ENCODE data around the gene TBX1. TPM values are rescaled to one million over a fixed set of nuclear protein-coding genes. Genes with fewer than 3 reads are reported as not detected.
"Not testable (repeated sequence)": the region's sequence is repeated elsewhere in the genome, so short reads cannot be mapped to it uniquely, and the experiment has no call there.

TBX1 gene
- total RNA-seq, 1 donor from 2014 or later, result not detected

DNA sequence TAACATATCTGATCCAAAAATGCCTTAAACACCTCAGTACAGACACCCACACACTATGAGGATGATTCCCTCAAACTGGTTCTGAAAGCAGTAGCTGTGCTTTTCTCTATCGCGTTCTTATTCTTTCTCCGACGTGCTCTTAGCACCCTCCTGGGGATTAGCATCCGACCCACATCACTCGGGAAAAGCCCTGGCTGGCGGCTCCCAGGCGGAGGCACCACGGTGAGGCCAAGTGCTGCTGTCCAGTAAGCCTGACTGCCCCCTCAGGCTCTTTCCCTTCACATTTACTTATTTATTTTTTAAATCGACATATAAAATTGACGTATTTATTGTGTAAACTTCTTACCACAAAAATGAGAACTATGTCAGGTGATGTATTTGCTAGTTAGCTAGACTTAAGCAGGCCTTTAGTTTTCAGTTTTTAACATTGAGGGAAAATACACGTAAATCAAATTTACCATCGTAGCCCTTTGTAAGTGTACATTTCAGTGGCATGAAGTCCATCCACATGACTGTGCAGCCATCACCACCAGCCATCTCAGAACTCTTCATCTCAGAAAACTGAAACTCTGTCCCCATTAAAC, 19.2 kb downstream of the TBX1 start:
- DNase-seq (ENCODE audit: low spot score), result no peak

DNA sequence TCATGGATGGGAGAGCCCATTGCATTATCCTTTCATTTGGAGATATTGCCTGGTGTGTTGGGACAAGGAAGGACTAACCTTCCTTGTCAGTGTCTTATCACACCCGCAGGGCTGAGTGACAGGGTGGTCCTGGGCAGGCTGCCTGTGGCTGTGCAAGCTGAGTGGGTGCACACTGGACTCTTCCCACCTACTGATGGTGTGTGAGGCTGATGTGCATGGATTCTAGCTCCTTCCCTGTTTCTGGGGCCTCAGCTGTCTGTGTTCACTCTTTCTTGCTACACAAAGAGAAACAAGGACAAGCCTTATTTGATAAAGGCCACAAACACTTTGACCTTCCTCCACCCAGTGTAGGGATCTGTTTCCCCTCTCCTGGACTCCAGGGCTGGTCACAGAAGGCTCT, 22.0 kb downstream of the TBX1 start:
- DNase-seq (ENCODE audit: low spot score), result no peak

DNA sequence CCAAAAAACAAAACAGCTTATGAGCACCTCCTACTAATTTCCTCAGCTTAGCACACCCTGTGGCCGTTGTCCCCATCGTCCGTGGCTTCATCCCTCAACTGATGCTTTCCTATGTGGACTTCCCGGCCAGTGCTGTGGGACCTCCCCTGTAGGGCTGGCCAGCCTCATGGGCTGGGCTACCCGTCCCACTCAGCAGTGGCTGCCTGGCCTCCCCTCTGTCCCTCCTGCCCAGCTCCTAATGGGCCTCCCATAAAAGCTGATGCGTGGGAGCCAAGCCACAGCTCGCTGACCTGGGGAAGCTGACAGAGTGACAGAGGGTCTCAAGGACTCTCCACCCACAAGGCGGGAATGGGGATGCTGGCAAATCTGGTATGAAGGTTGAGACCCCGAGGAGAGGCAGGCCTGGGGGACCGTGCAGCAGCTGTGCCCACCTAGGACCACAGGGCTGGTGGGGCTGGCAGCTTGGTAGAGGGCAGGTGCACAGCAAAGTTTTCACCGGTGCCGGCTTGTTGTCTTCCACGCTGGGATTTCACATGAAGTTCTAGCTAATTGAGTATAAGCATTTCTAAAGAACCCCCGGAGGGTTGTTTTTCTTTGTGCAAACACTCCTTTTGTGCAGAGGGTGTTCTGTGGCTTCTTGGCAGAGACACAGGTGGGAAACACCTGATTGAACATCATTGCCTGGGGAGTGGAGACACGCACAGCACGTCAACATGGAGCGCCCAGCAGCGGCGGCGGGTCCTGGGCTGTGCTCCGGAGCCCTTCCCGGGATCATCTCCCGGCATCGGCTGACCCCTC, 23.2 kb downstream of the TBX1 start:
- no peak for DNase-seq (ENCODE audit: low spot score)

DNA sequence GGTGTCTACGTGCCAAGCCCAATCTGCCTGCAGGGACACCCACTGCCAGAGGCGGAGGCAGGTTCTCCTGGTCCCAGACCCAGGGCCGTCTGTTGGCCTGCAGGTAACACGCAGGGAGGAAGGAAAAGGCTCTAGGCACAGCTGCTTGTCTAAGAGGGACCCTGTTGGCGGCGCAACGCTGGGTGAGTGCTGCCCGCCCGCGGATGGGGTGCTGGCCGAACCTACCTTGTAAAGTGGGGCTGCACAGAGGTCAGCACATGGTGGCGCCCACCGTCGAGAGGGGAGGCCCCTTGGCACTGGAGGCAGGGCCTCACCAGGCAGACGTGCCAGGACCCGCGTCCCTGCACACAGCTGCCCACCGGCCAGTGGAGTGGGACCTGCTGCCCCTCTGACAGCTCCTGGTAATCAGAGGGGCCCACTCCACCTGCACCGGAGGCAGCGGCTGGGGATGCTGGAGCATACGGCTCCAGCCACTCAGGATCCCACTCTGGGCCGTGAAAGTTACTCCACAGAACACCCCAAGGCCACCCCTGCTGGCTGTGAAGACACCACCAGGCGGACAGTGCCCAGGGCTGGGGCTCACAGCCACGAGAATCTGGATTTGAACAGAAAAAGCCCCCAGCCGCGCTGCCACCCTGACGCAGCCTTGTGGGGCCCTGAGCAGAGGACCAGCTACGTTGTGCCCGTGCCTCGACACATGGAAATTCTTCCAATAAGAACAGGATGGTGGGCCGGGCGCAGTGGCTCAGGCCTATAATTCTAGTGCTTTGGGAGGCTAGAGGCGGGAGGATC, 24.0 kb downstream of the TBX1 start:
- DNase-seq (ENCODE audit: low spot score), result no peak

DNA sequence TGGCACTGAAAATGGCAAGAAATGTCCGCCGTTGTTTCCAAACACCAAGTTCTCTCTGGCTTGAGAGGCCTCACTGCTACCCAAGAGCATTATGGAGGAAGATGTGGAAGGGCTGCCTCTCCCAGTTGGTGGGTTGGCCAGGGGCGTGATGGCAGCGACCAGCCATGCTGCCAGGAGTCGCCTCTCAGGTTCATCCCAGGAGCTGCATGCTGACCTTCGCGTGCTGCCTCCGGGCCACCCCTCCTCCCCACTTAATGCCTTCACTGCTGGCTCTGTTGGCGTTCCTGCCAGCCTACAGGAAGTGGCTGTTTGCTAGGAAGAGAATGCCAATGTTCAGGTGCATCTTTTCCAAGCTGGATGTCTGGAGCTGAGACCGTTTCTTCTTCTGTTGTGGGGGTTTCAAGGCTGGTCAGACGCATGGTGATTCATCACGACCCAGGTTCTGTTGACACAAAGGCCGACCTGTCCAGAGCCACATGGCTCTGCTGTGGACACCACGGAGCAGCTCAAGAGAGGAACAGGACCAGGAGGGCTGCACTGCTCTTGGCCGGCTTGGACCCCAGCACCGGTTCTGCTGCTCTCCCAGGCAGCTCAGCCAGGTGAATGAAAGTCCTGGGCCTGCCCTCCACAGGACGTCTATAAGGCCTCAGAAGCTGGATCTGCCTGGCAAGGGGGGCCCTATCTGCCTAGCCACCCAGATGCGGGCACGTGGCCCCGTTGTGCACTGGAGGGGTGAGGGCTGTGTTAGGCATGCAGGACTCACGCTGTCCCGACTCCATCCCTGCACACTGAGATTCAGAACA, 25.1 kb downstream of the TBX1 start:
- DNase-seq (ENCODE audit: low spot score), result no peak

DNA sequence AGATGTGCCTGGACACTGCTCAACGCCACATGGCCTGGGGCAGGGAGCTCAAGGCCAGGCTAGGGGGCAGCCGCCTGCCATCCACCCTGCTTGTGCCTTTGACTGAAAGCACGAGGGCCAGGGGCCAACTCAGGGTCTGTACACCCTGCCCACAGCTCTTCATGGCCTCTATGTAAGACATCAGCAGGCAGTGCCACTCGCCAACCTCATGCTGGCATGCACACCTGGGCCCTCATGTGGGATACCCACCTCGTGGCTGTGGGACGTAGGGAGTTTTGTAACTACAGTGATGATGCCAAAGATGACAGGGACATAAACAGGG, 25.6 kb downstream of the TBX1 start:
- DNase-seq (ENCODE audit: low spot score), result no peak

DNA sequence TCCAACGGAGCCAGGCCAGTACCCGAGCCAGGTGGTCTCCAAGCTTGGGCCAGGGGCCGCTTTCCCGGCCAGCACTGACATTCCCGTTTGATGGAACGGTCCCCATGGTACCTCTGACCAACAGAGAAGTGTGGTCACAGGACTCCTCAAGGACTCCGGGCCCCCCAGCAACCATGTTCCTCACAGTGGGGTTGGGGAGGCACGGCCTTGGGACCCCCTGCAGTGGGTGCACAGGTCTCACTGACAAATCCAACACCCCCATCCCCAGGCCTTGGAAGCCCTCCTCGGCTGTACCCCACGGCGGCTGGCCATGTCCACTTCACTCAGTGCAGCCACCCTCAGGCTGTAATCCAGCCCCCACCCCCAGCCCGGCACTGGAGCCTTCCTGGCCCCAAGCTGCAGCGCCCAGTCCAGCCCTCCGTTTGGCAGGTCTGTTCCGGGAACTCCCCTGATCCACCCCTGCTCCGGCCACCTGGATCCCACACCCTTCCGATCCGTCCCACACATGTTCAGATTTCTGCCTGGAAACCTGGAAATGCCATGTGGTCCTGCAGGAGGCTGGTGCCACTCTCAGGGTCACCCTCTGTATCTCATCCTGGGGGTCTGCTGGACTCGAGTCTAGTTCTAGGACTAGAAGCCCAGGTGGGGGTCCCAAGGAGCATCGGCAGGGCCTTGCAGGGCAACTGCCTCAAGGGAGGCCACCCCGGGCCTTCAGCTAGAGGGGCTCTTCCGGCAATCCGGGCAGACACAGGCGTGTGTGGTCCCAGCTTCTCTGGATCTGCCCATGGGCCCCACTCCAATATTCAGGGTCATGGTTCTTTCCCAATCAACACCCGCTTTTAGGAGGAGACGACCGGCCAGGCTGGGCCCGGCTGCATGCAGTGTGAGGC, 26.6 kb downstream of the TBX1 start:
- no peak for DNase-seq (ENCODE audit: low spot score)

DNA sequence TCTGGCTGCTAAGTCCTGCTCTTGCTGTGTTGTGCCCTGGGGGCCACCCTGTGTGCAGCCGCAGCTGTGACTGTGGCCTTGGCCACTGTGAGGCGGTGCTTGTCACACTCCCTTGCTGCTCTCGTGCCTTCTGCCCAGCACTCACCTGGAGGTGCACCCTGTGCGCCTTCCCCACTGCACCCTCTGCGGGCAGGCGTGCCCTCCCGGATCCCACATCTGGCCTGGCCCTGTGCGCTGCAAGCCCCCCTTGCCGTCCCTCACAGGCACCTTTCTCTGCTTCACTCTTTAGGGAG, 27.2 kb downstream of the TBX1 start:
- no peak for DNase-seq (ENCODE audit: low spot score)

DNA sequence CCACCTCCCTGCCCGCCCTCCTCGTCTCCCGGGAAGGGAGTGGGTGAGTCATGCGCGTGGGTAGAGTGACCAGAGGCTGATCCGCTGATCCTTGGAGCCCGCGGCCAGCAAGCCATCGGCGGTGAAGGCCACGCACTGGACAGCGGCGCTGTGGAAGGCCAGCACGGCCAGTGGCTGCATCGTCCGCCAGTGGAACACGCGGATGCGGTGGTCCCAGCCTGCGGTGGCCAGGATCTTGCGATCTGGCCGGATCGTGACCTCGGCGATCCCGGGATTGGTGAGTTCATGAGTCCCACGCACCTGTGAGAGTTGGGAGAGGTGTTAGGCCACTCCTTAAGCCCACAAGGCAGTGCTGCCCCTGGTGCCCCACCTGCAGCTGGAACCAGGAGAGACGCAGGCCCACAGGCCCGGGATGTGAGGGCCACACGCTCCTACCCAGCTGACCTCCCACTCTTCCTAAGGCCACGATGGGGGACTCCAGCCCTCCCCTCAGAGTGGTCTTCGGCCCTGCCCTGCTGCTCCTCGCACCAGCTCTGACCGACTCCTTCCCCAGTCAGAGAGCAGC, 28.2 kb downstream of the TBX1 start:
- no peak for DNase-seq (ENCODE audit: low spot score)

DNA sequence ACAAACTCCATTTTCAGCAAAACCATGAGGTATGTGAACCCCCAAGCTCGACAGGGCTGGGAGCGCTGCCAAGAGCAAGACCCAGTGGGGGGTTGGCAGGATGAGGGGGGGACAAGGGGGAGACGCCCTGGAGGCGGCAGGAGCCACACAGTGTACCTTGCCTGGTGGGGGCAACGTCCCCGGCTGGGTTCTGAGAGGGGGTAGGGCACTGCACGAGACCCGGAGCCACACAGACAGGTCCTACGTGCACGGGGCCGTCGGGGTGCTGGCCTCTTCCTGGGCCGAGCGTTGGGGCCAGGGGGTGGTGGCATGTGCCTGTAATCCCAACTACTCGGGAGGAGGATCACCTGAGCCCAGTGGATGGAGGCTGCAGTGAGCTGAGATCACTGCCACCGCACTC, 28.8 kb downstream of the TBX1 start:
- no peak for DNase-seq (ENCODE audit: low spot score)

DNA sequence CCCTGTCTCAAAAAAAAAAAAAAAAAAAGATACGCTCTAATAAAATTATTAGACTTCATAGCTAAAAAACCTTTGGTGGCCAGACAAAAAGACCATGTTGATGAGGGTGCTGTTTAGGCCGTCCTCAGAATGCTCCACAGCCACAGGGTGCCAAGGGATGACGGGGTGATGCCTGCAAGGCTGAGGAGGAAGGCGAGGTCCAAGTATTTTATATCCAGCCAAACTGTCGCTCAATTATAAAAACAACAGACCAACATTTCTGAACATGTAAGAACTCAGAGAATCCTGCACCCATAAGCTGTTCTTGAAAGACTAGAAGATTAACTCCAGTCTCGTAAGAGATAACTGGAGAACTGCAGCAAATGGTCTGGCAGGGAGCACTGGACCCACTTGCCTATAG, 29.2 kb downstream of the TBX1 start:
- no peak for DNase-seq (ENCODE audit: low spot score)

DNA sequence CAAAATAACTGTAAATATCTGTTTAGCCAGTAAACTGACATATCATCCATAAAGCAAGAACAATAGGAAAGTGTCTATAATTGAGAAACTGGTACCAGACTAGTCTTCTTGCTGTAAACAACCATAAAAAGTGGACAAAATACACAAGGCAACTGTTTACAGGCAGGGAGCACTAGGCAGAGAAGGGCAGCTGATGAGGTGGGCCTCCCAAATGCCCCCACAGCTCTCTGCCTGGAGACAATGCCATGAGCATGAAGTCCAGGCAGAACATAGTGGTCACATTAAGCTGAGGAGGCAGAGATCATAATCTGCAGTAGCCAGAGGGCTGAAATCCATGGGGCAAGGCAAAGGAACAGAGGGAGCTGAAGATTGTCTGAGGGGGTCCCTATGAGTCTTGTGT, 30.7 kb downstream of the TBX1 start:
- DNase-seq (ENCODE audit: low spot score), result no peak

DNA sequence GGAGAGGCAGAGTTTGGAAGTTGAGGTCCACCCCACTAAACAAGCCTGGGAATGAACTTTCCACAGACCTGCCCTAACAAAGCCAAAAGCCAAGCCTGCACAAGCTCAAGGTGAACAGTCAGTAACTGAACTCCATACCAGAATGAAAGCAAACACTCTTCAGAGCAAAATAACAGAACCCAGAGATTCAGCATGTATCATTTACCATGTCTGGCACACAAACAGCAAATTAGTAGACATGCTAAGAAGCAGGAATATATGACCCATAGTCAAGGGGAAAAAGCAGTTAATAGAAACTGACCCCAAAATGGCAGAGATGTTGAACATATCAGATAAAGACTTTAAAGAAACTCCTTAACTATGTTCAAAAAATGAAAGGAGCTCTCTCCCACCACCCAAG, 31.3 kb downstream of the TBX1 start:
- no peak for DNase-seq (ENCODE audit: low spot score)

DNA sequence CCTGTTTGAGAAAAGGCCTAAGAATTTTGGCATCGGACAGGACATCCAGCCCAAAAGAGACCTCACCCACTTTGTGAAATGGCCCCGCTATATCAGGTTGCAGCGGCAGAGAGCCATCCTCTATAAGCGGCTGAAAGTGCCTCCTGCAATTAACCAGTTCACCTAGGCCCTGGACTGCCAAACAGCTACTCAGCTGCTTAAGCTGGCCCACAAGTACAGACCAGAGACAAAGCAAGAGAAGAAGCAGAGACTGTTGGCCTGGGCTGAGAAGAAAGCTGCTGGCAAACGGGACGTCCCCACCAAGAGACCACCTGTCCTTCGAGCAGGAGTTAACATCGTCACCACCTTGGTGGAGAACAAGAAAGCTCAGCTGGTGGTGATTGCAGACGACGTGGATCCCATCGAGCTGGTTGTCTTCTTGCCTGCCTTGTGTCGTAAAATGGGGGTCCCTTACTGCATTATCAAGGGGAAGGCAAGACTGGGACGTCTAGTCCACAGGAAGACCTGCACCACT, 31.9 kb downstream of the TBX1 start:
- DNase-seq (ENCODE audit: low spot score), result not testable (repeated sequence)

DNA sequence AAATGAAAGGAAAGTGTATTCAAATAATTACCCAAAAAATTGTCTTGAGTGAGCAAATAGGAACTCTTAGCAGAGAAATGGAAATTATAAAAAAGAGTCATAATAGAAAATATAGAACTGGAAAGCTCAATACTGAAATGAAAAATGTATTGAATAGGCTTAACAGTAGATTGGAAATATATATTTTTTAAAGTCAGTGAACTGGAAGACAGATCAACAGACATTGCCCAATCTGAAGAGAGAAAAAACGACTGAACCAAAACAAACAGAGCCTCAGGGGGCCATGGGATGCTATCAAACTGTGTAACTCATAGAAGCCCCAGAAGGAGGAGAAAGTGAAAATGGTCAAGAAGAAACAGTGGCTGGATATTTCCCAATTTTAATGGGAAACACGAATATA, 32.6 kb downstream of the TBX1 start:
- DNase-seq (ENCODE audit: low spot score), result no peak

DNA sequence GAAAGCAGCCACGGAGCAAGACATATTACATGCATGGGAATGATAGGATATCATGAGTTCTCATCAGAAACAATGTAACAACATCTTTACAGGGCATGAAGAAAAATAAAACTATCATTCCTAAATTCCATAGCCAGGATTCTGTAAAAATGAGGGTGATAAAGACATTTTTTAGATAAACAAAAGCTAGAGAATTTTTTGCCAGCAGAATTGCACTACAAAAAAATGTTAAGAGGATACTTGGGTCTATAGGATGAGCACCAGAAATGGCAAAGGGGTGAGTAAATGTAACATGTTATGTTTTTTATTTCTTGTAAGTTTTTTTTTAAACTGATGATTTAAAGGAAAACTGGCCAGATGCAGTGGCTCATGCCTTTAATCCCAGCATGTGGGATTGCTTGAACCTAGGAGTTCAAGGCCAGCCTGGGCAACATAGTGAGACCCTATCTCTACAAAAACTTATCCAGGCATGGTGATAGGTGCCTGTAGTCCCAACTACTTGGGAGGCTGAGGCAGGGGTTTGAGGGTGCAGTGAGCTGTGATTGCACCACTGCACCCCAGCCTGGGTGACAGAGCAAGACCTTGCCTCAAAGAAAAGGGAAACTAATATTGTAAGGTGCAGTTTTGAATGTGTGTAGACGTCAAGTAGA, 33.2 kb downstream of the TBX1 start:
- DNase-seq (ENCODE audit: low spot score), result no peak

DNA sequence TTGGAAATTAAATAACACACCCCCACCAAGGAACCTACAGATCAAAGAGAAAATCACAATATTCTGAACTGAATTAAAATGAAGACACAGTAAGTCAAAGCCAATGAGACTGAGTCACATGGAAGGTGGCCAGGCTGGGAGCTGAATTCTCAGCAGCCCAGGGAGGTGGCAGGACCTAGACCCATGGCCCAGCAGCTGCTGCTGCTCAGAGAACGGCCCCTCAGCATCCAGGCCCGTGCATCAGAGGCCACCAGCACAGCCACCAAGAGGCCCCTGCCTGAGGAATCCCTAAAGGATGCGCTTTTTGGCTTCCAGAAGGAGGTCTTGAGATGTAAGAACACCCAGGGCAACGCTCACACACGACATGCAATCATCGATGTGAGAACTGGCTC, 35.0 kb downstream of the TBX1 start:
- DNase-seq (ENCODE audit: low spot score), result no peak

DNA sequence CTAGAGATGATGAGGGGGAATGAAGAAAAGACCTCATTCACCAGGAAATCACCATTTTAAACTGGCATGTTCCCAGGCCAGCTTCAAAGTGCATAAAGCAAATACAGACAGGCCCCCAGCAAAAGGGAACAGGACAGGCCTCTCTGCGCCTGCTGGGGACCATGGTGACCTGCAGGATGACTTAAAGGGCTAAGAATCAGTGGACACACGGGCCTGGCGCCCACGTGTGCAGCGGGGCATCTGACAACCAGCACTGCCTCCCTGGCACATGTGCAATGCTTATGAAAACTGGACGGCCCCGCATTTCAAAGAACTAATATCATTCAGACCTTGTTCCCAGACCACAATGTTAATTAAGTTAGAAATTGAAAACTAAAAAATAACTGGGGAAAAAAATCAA, 35.6 kb downstream of the TBX1 start:
- DNase-seq (ENCODE audit: low spot score), result no peak

DNA sequence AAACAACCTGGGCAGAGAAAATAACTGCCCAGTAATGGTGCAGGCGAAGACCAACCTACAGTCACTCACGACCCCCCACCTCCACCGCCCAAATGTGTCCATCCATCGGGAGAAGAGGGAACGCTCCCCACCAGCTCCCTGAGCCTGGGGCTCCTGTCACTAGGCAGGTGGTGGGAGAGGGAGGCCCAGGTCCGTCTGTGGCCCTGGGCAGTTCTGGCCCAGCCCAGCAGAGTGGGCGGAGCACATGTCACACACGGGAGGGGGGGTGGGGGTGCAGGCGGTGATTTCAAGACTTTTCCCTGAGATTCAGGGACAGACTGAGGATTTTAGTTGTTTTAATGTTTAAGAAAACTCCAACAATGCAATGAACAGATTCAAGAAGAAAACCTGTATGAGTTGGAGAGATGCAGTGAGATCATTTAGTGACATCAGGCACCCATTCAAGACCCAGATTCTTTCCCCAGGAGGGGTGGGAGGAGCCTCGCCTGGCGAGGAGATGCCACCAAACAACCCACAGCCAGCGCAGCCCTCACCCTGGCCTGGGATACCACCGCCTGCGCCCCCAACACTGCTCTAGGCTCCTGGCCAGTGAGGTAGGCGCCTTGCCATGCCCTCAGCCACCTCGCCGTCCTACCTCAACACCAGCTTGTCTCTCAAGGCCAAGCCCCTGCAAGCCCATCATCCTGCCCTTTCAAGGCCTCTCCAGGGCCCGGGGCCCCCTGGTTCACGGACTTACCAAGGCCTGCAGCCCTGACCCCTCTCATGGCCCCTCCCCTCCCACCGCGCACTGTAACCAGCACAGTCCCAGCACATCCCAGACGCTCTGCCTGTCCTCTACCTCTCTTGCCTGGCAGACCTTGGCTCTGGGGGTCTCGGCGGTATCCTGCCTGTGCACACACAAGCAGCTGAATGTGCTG, 36.8 kb downstream of the TBX1 start:
- DNase-seq (ENCODE audit: low spot score), result no peak

All from umbilical cord (tissue), 2 donors.